WTC11 (cell line): Measurements from ENCODE around the gene BLVRA. TPM values are rescaled to one million over a fixed set of nuclear protein-coding genes. Genes with fewer than 3 reads are reported as not detected.

ENCODE experiments used
- ATAC-seq: fragments of 200-7000 bp; cut with Tn5 transposase; 2 replicates; pipeline ENCODE4 v1.10.0; 2021; ENCODE audit warnings: mild to moderate bottlenecking, moderate library complexity
- CTCF ChIA-PET: fragments of 300-600 bp; sonication (Branson Sonifier 250); formaldehyde crosslinking; loops from one replicate; lab custom pipeline; 2021; ENCODE audit warnings: antibody characterized with exemption; lab: Charles Lee
- POLR2A ChIA-PET: fragments of 350-600 bp; sonication (Branson Sonifier 250); formaldehyde crosslinking; loops from one replicate; lab custom pipeline; 2021; ENCODE audit warnings: antibody characterized with exemption; lab: Charles Lee
- DNase-seq: peaks from one replicate; pipeline ENCODE4 v3.0.0; 2021; ENCODE audit warnings: low spot score
- H3K27ac Mint-ChIP-seq: 2 replicates; pipeline ENCODE4 v1.8.0; 2021; ENCODE audit warnings: mixed read lengths
- H3K27me3 Mint-ChIP-seq: 2 replicates; pipeline ENCODE4 v1.8.0; 2021; ENCODE audit warnings: low read depth, mild to moderate bottlenecking, moderate library complexity, mixed read lengths
- H3K36me3 Mint-ChIP-seq: 2 replicates; pipeline ENCODE4 v1.8.0; 2021; ENCODE audit warnings: mixed read lengths
- H3K4me1 Mint-ChIP-seq: 2 replicates; pipeline ENCODE4 v1.8.0; 2022; ENCODE audit warnings: mixed read lengths
- H3K4me3 Mint-ChIP-seq: 2 replicates; pipeline ENCODE4 v1.8.0; 2021; ENCODE audit warnings: mild to moderate bottlenecking, moderate library complexity, mixed read lengths
- H3K9me3 Mint-ChIP-seq: 2 replicates; pipeline ENCODE4 v1.8.0; 2021; ENCODE audit warnings: mixed read lengths
- AFF4 ChIP-seq: sonication (generic); formaldehyde crosslinking; IDR thresholded peaks from 2 replicates; pipeline ENCODE4 v1.8.1; 2023; ENCODE audit warnings: mild to moderate bottlenecking, missing genetic modification reagents, borderline replicate concordance
- ARID4B ChIP-seq: sonication (generic); formaldehyde crosslinking; IDR thresholded peaks from 2 replicates; pipeline ENCODE4 v1.8.0; 2023; ENCODE audit warnings: missing genetic modification reagents, mild to moderate bottlenecking, borderline replicate concordance
- ATF1 ChIP-seq: sonication (generic); formaldehyde crosslinking; IDR thresholded peaks from 2 replicates; pipeline ENCODE4 v1.8.1; 2023; ENCODE audit warnings: mild to moderate bottlenecking, moderate library complexity, missing genetic modification reagents
- E2F5 ChIP-seq: sonication (generic); formaldehyde crosslinking; IDR thresholded peaks from 2 replicates; pipeline ENCODE4 v1.8.1; 2022; ENCODE audit warnings: mild to moderate bottlenecking, moderate library complexity, missing genetic modification reagents
- ERG ChIP-seq: fragments of 250-450 bp; sonication (Bioruptor Pico); IDR thresholded peaks from 2 replicates; pipeline ENCODE4 v1.8.0; 2021; ENCODE audit warnings: mild to moderate bottlenecking
- FOXP4 ChIP-seq: sonication (generic); formaldehyde crosslinking; IDR thresholded peaks from 2 replicates; pipeline ENCODE4 v1.8.0; 2022; ENCODE audit warnings: mild to moderate bottlenecking, missing genetic modification reagents
- GABPB1 ChIP-seq: sonication (generic); formaldehyde crosslinking; IDR thresholded peaks from 2 replicates; pipeline ENCODE4 v1.8.1; 2023; ENCODE audit warnings: mild to moderate bottlenecking, missing genetic modification reagents
- GRHL2 ChIP-seq: fragments of 250-450 bp; sonication (Bioruptor Pico); IDR thresholded peaks from 2 replicates; pipeline ENCODE4 v1.8.0; 2022; ENCODE audit warnings: mild to moderate bottlenecking, moderate library complexity; ENCODE audit not compliant: insufficient replicate concordance, severe bottlenecking
- GTF2I ChIP-seq: fragments of 250-450 bp; sonication (Bioruptor Pico); conservative IDR thresholded peaks from 2 replicates; pipeline ENCODE4 v1.4.0; 2021; ENCODE audit warnings: mild to moderate bottlenecking
- MXD4 ChIP-seq: fragments of 250-450 bp; sonication (Bioruptor Pico); IDR thresholded peaks from 2 replicates; pipeline ENCODE4 v1.8.0; 2021; ENCODE audit warnings: mild to moderate bottlenecking, moderate library complexity, borderline replicate concordance
- NR3C1 ChIP-seq: sonication (generic); formaldehyde crosslinking; conservative IDR thresholded peaks from 2 replicates; pipeline ENCODE4 v1.8.1; 2023; ENCODE audit warnings: low read depth, mild to moderate bottlenecking, missing genetic modification reagents
- SMAD3 ChIP-seq: sonication (generic); formaldehyde crosslinking; IDR thresholded peaks from 2 replicates; pipeline ENCODE4 v1.8.0; 2022; ENCODE audit warnings: missing genetic modification reagents, mild to moderate bottlenecking, borderline replicate concordance
- USF1 ChIP-seq: sonication (generic); formaldehyde crosslinking; IDR thresholded peaks from 2 replicates; pipeline ENCODE4 v1.8.0; 2022; ENCODE audit warnings: mild to moderate bottlenecking, missing genetic modification reagents
- ZNF121 ChIP-seq: sonication (generic); formaldehyde crosslinking; IDR thresholded peaks from 2 replicates; pipeline ENCODE4 v1.8.0; 2023; ENCODE audit warnings: missing genetic modification reagents
- ZNF263 ChIP-seq: sonication (generic); formaldehyde crosslinking; IDR thresholded peaks from 2 replicates; pipeline ENCODE4 v1.8.1; 2022; ENCODE audit warnings: low read depth, mild to moderate bottlenecking, moderate library complexity, missing genetic modification reagents
- total RNA-seq: library from RNA; stranded (reverse); gene quantifications from 3 replicates; pipeline ENCODE4 v1.2.3, GENCODE V29; 2021

Gene BLVRA
- total RNA-seq, 1 experiment from 2014 or later = 35.5 TPM

- Mint-ChIP-seq H3K4me1 (peaks cover 6% of the 10 kb centered on the region), H3K27me3 (no peaks in the 10 kb centered on the region), H3K27ac (no peak overlapping the region), H3K4me3 (no peak overlapping the region), H3K9me3 (no peaks in the 10 kb centered on the region), H3K36me3 (no peaks in the 10 kb centered on the region)
- CTCF ChIA-PET = interaction anchor here (1.0 to 1.8 kb wide), 3 partner anchors 10 to 388 kb away, joined by 3 to 6 read pairs (median 3); partner anchors contain the start of gene STK17A
- TF ChIP-seq GABPB1 (no peak), SMAD3 (no peak), ATF1 (CRISPR knock-in tag) (no peak), NR3C1 (CRISPR knock-in tag) (no peak), ERG (CRISPR knock-in tag) (no peak), ARID4B (CRISPR knock-in tag) (no peak)
- no peak for DNase-seq
- no peak for ATAC-seq
- POLR2A ChIA-PET = no interaction called here
These were observed 85.8 kb downstream of the BLVRA start for GRCh38 chr7:43844257-43844656.

GRCh38 chr7:43844662-43845061, 86.2 kb downstream of the BLVRA start:
- CTCF ChIA-PET = interaction anchor here (1.8 kb wide), 1 partner anchor 262 kb away, joined by 6 read pairs; the partner anchor contains the start of gene STK17A
- no peaks in the 10 kb centered on the region for H3K36me3 Mint-ChIP-seq
- ATAC-seq = no peak
- no peaks in the 10 kb centered on the region for H3K27me3 Mint-ChIP-seq
- TF ChIP-seq ZNF121 (CRISPR knock-in tag) (no peak), FOXP4 (CRISPR knock-in tag) (no peak), ARID4B (CRISPR knock-in tag) (no peak), ZNF263 (CRISPR knock-in tag) (no peak), GTF2I (no peak), MXD4 (CRISPR knock-in tag) (no peak), GRHL2 (no peak), E2F5 (CRISPR knock-in tag) (no peak), USF1 (CRISPR knock-in tag) (no peak), AFF4 (CRISPR knock-in tag) (no peak)
- TF ChIP-seq, all 79 proteins: peak for 0
- no peaks in the 10 kb centered on the region for H3K9me3 Mint-ChIP-seq
- no peak overlapping the region for H3K27ac Mint-ChIP-seq
- DNase-seq = no peak
- no peak overlapping the region for H3K4me3 Mint-ChIP-seq
- POLR2A ChIA-PET = no interaction called here
- H3K4me1 Mint-ChIP-seq = peaks cover 6% of the 10 kb centered on the region
